Left kidney (tissue), 2 donors: ENCODE data around the gene ADH4. TPM values are rescaled to one million over a fixed set of nuclear protein-coding genes. Genes with fewer than 3 reads are reported as not detected.

Experiments used
- DNase-seq: peaks from one replicate; pipeline ENCODE4 v3.0.0-alpha.2; 2013
- polyA plus RNA-seq: library from polyadenylated mRNA; unstranded; fragments of 120-200 nt; gene quantifications from one replicate; pipeline ENCODE4 v1.2.1, GENCODE V29; 2013; ENCODE audit not compliant: insufficient read length

The ADH4 gene
- polyA plus RNA-seq, 1 donor = 0.71 TPM

DNA sequence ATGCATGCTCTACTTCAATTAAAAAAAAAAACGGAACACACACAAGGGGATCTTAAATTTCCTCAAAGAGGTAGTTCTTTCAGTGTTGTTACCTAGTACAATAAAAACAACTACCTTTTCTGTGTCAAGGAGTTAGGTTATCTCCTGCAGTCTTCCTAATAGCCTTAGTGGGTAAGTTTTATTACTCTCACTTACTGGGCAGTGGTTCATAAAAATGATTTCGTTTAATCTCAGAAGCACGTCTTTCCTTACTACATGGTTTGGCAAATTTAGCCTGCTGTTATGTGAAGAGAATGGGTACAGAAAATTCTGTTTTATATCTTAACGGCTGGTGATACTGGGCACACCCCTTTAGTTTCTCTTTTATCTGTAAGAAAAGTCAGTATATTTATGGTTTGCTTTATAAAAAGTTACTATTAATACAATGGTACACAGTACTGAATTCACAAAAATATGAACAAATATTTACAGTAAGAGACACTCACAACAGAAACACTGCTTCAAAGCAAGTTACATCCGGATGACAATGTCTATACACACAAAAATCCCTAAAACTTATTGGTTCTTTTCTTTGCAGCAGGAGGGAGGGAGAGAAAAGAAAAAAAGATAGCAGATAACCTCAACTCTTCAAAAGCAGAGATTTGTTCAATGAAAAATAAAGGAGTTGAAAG, 64.3 kb downstream of the ADH4 start:
- DNase-seq = no peak

DNA sequence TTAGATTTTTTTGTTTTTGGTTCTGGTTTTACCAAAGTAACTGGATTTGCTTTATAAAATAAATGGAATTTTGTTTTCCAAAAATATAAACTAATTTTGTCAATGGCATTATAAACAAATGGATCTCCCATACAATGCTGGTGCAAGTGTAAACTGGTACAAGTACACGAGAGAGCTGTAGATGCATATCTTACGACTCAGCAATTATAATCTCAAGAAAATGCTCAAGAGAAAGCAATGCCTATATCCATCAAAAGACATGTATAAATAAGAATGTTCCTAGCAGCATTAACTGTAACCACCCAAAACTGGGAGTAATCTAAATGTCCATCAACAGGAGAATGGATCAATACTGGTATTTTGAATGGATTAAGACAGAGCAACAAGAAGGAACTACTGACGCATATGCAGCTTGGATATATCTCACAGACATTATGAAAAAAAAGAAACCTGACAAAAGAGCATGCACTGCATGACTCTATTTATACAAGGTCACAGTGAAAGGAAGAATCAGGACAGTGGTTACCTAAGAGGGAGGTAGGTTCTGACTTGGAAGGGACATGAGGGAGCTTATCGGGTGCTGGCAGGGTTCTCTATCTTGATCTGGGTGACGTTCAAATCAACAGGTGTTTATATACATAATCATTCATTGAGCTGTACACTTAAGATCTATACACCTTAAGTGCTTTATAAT, 65.0 kb downstream of the ADH4 start:
- no peak for DNase-seq

DNA sequence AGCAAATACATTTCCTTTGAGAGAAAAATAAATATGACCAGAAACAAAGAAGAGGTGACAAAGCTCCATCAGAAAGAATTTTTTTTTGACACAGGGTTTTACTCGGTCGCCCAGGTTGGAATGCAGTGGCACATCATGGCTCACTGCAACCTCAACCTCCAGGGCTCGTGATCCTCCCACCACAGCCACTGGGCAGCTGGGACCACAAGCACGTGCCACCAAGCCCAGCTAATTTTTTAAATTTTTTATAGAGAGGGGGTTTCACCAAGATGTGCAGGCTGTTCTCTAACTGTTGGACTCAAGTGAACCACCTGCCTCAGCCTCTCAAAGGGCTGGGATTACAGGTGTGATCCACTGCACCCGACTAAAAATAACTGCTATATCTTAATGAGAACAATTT, 65.8 kb downstream of the ADH4 start:
- DNase-seq = no peak

DNA sequence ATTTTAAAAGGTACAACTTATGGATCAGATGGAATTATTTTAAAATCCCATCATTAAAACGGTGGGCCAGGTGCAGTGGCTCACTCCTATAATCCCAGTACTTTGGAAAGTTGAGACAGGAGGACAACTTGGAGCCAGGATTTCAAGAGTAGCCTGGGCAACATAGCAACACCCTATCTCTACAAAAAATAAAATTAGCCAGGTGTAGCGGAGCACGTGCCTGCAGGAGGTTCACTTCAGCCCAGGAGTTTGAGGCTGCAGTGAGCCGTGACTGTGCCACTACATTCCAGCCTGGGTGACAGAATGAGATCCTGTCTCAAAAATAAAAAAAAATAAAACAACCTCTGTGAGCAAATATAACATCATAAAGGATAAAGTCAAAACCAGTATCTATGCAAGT, 66.9 kb downstream of the ADH4 start:
- DNase-seq = no peak

DNA sequence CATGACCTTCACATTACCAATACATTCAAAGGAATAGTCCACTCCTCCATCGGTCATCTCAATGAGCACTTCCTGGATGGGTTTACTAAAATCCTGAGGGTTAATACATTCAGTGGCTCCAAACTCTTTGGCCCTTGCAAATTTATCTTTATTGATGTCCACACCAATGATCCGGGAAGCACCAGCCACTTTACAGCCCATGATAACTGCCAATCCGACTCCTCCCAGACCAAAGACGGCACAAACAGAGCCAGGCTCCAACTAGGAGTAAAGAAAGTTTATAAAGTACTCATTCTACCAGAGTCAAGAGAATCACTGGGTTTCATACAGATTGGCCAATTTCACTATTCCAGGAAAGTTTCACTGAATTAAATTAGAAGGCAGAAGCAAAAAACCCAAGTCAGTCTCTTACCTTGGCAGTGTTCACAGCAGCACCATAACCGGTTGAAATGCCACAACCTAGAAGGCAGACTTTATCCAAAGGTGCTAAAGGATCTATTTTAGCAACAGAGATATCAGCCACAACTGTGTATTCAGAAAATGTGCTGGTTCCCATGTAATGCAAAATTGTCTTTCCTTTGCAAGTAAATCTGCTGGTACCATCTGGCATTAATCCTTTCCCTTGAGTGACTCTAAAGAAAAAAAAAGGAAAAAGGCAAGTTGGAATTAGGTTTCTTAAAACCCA, 67.7 kb downstream of the ADH4 start:
- no peak for DNase-seq

DNA sequence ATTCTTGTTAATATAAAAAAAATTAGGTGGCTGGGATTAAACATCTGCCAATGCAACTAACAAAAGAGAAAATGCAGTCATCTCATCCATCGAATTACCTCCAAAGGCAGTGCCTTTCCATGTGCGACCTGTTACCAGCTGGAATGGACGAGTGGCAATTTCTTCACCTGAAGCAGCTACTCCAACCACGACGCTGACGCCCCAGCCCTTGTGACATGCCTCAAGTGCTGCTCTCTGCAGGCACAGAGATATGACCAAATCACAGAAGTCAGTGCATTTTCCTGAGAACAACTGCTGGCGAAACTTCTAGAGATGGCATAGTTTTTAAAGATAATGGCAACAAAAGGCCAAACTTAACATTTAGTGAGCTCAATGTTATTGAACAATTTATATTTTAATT, 69.3 kb downstream of the ADH4 start:
- DNase-seq = no peak

Other genes starting within 250 kb of the ADH4 start
- 150 TPM for gene EIF4E, start 215.2 kb downstream of the ADH4 start, polyA plus RNA-seq
- 83.1 TPM for gene METAP1, start 148.6 kb downstream of the ADH4 start, polyA plus RNA-seq
- 278 TPM for gene ADH5, start 55.5 kb downstream of the ADH4 start, polyA plus RNA-seq
- gene ADH6, start 74.9 kb upstream of the ADH4 start, polyA plus RNA-seq = 32.0 TPM
- gene ADH1A, start 146.7 kb upstream of the ADH4 start, polyA plus RNA-seq = 2.3 TPM
- gene ADH1B, start 177.1 kb upstream of the ADH4 start, polyA plus RNA-seq = 16.7 TPM
- 77.4 TPM for gene ADH1C, start 208.4 kb upstream of the ADH4 start, polyA plus RNA-seq